ENCODE data around the gene IPCEF1.
"Not testable (repeated sequence)": the region's sequence is repeated elsewhere in the genome, so short reads cannot be mapped to it uniquely, and the experiment has no call there.

Gene IPCEF1

DNA sequence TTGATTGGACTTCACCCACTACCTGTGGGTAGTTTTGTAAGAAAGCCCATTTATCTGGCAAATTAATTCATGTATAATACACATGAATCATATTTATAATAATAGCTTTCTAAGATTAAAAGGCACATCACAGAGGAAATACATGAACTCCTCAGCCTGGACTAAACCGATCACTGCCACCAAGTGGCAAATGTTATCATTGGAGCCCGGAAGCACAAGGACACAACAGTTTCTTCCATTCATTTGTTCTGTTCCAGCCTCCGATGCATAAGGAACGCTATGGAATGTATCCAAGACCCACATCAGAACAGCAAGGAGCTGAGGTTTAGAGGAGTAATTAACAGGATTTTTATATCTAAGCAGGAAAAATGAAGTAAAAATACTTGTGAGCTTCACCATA, 13.9 kb upstream of the IPCEF1 start:
- no peak for DNase-seq

DNA sequence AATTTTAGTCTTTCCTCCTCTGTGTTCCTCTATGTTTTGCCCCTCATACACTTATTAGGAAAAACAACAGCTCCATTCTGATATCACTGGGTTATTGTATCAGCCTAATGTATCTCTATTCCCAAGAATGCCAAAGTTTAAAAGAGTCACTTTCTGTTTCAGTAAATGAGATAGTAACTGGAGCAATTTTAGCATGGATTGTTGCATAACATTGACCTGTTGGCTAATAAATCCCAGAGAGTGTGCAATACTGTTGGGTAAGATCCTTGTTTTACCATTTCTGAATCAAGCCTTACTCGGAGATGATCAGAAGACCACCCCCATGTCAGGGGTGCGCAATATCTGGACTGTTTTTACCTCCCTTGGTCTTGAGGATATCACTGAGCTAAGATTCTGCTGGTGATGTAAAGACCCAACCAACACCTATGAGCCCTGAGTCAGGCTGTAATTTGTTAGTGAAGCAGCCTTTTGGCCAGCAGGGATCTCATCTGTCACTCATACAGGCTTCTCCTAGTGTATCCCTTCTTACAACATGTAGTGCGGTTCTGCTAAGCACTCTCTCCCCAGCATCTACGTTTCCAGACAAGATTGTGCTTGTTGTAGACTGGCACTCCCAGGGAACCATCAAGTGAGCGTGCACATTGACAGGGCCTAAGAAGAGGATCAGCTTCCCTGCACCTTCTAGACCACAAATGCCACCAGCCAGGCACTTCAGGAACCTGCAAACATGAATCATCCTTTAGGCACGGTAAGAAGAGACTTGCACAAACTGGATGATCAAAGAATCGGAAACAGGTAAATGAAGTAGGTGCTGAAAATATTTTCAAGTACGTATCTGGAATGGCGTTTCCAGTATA, 11.5 kb upstream of the IPCEF1 start:
- no peak for DNase-seq

GRCh38 chr6:154367336-154367735, 10.7 kb upstream of the IPCEF1 start:
- DNase-seq = no peak

DNA sequence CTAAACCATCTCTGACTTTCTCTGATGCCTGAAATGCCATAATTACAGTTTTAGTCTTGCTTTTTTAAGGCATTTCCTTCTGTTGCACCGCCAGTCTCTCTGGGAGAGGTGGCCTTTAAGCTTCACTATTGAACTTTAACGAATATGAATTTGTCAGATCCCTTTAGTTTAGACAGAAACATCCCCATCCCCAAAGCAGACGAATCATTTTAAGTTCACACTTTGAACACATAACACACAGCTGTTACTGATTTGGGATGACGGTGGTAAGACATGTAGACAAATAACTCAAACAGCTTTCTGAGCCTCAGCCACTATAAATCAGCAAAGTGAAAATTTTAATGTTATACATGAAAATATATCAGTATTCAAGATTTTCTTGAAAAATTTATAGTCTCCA, 7.2 kb upstream of the IPCEF1 start:
- DNase-seq = no peak

DNA sequence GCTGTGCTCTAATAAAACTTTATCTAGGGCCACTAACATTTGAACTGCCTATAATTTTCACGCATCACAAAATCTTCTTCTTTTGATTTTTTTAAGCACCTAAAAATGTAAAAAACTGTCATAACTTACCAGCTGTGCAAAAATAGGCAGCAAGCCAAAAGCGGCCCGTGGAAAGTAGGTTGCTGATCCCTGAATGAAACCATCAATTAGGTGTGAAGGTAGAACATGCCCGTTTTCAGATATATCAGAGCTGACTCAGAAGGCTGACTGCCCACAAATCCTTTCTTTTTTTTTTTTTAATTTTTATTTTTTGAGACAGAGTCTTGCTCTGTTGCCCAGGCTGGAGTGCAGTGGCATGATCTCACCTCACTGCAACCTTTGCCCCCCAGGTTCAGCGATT, 4.9 kb upstream of the IPCEF1 start:
- no peak for DNase-seq

DNA sequence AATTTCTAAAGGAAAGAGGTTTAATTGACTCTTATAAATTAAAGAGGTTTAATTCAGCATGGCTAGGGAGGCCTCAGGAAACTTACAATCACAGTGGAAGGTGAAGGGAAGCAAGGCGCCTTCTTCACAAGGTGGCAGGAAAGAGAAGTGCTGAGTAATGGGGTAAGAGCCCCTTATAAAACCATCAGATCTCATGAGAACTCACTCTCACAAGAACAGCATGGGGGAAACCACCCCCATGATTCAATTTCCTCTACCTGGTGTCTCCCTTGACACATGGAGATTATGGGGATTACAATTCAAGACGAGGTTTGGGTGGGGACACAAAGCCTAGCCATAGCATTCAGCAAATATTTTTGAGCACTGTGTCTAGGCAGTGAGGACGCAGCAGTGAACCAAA, 3.9 kb upstream of the IPCEF1 start:
- DNase-seq = no peak

GRCh38 chr6:154359679-154360078, 3.1 kb upstream of the IPCEF1 start:
- DNase-seq = no peak

GRCh38 chr6:154359161-154359574, 2.6 kb upstream of the IPCEF1 start:
- no peak for DNase-seq

DNA sequence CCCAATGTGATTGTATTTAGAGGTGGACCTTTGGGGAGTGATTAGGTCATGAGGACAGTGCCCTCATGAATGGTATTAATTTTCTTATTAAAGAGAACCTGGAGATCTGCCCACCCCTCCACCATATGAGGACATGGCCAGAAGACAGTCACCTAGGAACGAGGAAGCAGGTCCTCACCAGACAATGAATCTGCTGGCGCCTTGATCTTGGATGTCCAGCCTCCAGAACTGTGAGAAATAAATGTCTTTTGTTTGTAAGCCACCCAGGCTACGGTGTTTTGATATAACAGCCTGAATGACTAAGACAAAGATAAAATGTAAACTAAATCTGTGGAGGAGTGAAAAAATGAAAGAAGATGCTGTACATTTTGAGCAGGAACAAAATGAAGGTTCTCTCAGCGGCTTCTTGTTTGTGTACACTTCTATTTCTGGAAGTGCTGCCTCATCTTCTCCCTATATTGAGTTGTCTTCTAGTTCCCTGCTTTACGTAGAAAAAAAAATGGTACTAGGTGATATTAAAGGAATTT, 1.5 kb upstream of the IPCEF1 start:
- DNase-seq = no peak

DNA sequence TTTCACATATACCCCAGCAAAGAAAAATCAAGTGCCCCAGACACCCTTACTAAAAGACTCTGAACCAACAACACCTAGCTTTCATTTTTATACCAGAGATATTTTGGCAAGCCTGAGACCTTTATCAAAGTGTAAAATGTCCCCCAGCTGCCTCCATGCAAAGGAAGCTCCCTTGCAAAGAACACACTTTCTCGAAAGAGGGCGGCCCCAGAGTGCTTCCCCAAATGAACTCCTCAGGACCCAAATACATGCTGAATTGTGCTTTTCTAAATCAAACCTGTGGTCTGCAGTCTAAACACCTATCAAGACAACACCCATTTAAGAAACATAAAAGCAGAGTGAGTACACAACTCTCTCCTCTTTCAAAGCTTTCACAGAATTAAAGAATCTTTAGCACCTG, 490 bp downstream of the IPCEF1 start:
- no peak for DNase-seq

DNA sequence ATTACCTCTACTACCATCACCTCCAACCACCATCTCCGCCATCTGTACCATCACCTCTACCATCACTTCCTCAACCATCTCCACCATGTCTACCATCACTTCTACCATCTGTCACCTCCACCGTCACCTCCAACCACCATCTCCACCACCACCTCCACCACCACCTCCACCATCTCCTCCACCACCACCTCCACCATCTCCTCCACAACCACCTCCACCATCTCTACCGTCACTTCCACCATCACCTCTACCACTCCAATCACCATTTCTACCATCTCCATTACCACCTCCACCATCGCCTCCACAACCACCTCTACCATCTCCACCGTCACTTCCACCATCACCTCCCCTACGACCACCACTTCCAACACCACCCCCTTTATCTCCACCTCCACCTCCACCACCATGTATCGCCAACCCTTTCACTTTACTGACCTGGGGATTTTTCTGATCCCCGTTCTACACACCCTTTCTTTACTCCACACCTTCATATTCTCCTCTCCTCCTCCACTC, 2.3 kb downstream of the IPCEF1 start:
- no peak for DNase-seq

GRCh38 chr6:154353626-154354025, 3.0 kb downstream of the IPCEF1 start:
- DNase-seq = no peak

DNA sequence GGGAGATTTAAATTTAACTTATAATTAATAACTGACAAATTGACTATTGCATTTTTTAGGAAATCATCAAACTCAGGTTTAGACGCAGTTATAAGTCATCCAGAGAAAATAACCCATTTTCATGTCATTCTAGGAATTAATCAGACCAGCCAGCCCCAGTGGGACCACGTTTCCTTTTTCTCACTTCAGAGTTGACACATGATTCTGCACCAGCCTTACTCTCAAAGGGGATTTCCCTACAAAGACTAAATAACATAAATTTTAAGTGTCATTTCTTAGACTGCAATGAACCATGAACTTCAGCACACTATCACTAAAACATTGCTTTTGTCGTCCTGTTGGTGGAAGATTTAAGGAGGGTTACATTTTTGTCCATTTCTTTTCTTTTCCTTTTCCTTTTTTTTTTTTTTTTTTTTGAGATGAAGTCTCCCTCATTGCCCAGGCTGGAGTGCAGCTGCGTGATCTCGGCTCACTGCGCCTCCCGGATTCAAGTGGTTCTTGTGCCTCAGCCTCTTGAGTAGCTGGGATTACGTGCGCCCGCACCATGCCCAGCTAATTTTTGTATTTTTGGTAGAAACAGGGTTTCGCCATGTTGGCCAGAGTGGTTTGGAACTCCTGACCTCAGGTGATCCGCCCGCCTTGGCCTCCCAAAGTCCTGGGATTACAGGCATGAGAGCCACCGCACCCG, 3.6 kb downstream of the IPCEF1 start:
- no peak for DNase-seq

- no peak for DNase-seq
These were observed 6.3 kb downstream of the IPCEF1 start for GRCh38 chr6:154350293-154350692.

DNA sequence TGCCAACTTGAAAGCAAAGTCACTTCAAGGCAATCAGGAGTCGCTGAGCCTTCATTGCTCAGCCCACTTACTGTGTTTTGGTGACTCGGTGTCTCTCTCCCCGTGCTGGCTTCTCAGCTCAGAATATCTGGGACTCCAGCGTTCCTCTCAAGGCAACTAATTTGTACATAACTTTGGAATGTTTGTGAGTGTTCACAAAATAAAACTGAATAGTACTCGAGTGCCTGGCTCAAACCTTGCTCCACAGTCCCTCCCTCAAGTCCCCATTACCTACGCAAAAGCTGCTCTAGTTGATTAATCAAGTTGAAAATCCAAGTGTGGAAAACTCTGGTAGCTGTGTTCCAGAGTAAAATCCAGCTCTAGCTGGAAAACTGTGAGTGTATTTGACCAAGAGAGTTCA, 8.6 kb downstream of the IPCEF1 start:
- DNase-seq = no peak

DNA sequence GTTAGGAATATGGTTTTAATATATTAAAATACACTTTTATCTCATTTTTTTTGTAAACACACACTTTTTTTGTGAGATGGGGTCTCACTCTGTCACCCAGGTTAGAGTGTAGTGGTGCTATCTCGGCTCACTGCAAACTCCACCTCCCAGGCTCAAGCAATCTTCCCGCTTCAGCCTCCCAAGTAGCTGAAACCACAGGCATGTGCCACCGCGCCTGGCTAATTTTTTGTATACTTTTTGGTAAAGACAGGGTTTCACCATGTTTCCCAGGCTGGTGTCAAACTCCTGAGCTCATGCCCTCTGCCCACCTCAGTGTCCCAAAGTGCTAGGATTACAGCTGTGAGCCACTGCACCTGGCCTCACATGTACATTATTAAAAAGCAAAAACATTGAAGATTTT, 10.8 kb downstream of the IPCEF1 start:
- DNase-seq = no peak

DNA sequence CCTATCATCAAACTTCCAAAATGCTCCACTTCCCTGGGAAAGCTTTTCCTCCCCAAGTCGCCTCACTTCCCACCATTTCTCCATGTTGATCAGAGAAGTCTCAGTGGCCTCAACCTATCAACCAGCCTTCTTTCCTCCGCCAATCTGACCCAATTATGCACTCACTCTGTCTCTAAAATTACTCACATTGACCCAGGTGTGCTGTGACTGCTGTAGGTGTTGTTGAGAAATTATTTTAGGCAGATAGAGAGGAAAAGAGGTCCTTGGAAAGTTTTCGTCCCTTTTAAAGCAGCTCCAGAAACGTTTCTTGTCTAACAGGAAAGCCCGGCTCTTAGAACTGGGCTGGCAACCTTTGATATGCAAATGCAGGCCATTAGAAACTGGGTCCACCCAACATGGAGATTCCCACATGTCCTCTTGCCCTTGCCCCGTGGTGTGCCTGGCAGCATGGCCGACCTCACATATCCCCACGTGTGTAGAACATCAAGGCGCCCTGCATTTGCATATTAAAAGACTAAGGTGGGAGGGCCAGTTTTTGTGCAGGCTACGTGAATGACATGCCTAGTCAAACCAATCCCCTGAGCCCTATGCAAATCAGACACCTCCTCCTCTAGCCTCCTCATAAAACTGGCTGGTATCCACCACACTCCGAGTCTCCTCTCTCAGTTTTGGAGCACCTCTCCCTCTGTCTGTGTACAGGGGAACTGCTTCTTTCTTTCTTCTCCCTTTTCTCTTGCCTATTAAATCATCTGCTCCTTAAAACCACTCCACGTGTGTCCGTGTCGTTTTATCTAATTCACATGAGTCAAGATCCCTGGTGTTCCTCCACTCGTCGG, 12.9 kb downstream of the IPCEF1 start:
- DNase-seq = no peak

DNA sequence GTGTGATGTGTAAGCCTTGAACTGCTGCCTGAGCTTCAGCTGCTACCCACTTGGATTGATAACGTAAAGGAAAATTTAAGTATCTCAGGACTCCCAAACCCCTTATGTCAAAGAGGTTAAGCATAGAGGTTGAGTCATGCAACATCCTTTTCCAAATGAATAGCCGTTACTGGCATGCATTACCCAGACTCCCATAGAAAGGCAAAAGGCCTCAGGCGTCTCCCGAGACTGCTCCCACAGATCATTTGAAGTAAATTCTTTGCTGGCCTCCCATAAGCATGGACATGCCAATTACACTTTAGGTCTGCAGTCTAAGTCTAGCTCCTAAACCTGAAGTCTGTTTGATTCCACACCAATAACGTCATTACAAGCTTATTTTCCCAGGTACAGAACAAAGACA, 14.7 kb downstream of the IPCEF1 start:
- no peak for DNase-seq

- no peak for DNase-seq
These were observed 15.3 kb downstream of the IPCEF1 start for GRCh38 chr6:154341336-154341735.

DNA sequence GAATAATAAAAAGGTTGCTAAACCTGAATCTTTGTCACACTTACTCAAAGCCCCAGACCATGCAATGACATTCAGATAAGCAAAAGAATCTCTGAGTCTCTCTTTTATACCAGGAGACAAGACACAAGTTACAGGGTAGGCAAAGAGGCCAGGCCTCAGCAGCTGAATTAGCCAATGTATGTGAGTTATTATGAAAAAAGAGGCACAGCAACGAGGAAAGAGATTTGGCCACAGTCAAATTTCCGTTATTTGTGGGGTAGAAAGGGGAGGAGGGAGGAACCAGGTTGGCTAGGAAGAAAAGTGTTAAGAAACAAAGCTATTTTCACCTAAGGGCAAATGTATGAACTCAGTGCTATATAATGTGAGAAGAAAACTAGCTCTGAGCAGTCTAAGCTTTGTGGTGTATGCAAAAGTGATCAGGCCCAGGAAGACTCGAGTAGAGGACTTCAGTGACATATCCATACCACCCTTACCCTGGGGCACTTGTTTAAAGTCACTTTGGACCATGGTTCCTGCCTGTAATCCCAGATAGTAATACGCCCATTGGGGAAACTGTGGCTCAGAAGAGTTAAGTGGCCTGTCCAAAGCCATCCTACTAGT, 19.1 kb downstream of the IPCEF1 start:
- DNase-seq = no peak

DNA sequence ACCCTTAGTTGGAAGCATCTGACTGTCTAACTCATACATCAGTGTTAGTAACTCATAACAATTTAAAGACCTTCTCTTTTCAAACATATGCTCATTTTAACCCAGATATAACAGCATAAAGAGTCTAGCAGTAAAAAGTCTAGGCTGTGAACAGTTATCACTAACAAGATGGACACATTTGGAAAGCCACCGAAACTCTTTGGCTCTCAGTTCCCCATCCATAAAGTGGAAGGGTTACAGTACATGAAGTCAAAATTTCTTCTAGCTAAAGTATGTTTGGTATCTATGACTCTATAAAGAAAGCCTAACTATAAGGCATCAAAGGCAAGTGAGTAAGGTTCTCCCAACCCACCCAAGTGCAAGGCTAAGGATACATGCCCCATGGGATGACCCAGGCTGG, 22.5 kb downstream of the IPCEF1 start:
- DNase-seq = not testable (repeated sequence)

- DNase-seq = no peak
These were observed 24.9 kb downstream of the IPCEF1 start for GRCh38 chr6:154331750-154332149.
